Right lobe of liver (tissue), 6 donors: Measurements from ENCODE around the gene GFRA1. TPM values are rescaled to one million over a fixed set of nuclear protein-coding genes. Genes with fewer than 3 reads are reported as not detected.

Source experiments
- ATAC-seq, 4 donors: fragments of 200-7000 bp; cut with Tn5 transposase; one replicate each; pipeline ENCODE4 v1.9.1; 2020; ENCODE audit warnings: mild to moderate bottlenecking in 4 of 4, moderate library complexity in 4 of 4
- DNase-seq, 3 donors: peaks; one replicate each; pipeline ENCODE4 v3.0.0-alpha.2; 2020
- H3K27ac ChIP-seq, 3 donors: fragments of 200-600 bp; one replicate each; pipeline ENCODE4 v1.8.0; 2022
- H3K27me3 ChIP-seq, 2 donors: fragments of 200-600 bp; one replicate each; pipeline ENCODE4 v1.8.0; 2022
- H3K36me3 ChIP-seq, 4 donors: fragments of 200-600 bp; sonication (generic) in 1 of 4; one replicate each; pipeline versions ENCODE4 v1.5.1 to v1.8.0; 2017 to 2022; ENCODE audit warnings: control low read depth in 1 of 4
- H3K4me1 ChIP-seq, 4 donors: fragments of 200-600 bp; sonication (generic) in 1 of 4; one replicate each; pipeline versions ENCODE4 v1.5.1 to v1.8.0; 2017 to 2022; ENCODE audit warnings: control low read depth in 1 of 4
- H3K4me3 ChIP-seq, 3 donors: fragments of 200-600 bp; one replicate each; pipeline ENCODE4 v1.8.0; 2022
- H3K9me3 ChIP-seq, 4 donors: fragments of 200-600 bp; sonication (generic) in 1 of 4; one replicate each; pipeline versions ENCODE4 v1.5.1 to v1.8.0; 2017 to 2022; ENCODE audit warnings: control low read depth in 1 of 4
- POLR2A ChIP-seq: fragments of 450-650 bp; IDR thresholded peaks from one replicate; pipeline ENCODE4 v1.6.1; 2017; ENCODE audit warnings: antibody characterized with exemption, mild to moderate bottlenecking
- WGBS: methylation state at CpG from one replicate; pipeline ENCODE4 v1.1.6; 2018; ENCODE audit warnings: low coverage, low lambda C conversion rate; ENCODE audit not compliant: insufficient coverage; ENCODE audit errors: missing lambda C conversion rate; 5-methylcytosine and 5-hydroxymethylcytosine counted together
- intact Hi-C, 2 donors: fragments of 100-400 bp; cut with DNase I; formaldehyde crosslinking; loops; one replicate each; pipeline versions ENCODE4 v1.11.2 to v1.14.1; 2022
- total RNA-seq, 6 experiments: library from RNA; depleted of rRNA in 2 of 6; stranded (reverse); fragments of >200 nt in 2 of 6; fragmentation: NEBNext Ultra II Directional in 3 of 6; extraction: Animal tissue kit (Norgen Biotek cat#: 25700) in 3 of 6; gene quantifications; one replicate each; pipeline versions ENCODE4 v1.1.0 to v1.2.4, GENCODE V29; 2016 to 2023
- TF ChIP-seq, protein P1 (sequence below), 4 donors: fragments of 200-600 bp in 3 of 4; fragments of 450-650 bp in 1 of 4; IDR thresholded peaks; one replicate each; pipeline versions ENCODE4 v1.5.1 to v1.8.0; 2016 to 2022; ENCODE audit warnings: antibody characterized with exemption in 4 of 4, mild to moderate bottlenecking in 2 of 4
- donor health status: DM: no; HTN: yes; CAD: no.
- donor health status: DM: no; HTN: no; CAD: no.
- donor health status: DM: no; HTN: no; CAD: no.
- donor health status: DM: no; HTN: yes; CAD: no.
- donor health status: DM: no; HTN: yes; CAD: no.

The GFRA1 gene
- total RNA-seq, 6 experiments from 2014 or later = 17.9 to 67.8 (median 42.8) TPM

DNA sequence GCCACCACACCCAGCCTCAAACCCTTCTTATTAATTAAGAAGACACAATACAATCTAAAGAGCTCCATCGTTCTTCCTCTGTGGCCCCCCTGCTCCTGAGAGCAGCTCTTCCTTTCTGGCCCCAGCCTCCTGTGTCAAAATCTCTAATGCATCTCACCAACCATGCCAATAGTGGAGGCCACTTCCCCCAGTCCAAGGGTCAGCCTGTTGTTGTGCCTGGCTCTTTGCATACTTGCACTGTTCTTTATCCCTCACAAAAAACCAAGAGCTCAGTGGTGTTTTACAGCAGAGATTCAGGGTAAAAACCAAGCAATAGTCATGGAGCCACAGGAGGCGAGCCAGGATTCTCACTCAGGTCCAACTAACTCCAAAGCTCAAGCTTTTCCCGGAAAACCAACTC is 190.2 kb downstream of the GFRA1 start:
- peak in 1 of 3 donors; percentile 58 for DNase-seq
- no peaks in the 10 kb centered on the region for H3K36me3 ChIP-seq
- TF ChIP-seq, protein P1, sequence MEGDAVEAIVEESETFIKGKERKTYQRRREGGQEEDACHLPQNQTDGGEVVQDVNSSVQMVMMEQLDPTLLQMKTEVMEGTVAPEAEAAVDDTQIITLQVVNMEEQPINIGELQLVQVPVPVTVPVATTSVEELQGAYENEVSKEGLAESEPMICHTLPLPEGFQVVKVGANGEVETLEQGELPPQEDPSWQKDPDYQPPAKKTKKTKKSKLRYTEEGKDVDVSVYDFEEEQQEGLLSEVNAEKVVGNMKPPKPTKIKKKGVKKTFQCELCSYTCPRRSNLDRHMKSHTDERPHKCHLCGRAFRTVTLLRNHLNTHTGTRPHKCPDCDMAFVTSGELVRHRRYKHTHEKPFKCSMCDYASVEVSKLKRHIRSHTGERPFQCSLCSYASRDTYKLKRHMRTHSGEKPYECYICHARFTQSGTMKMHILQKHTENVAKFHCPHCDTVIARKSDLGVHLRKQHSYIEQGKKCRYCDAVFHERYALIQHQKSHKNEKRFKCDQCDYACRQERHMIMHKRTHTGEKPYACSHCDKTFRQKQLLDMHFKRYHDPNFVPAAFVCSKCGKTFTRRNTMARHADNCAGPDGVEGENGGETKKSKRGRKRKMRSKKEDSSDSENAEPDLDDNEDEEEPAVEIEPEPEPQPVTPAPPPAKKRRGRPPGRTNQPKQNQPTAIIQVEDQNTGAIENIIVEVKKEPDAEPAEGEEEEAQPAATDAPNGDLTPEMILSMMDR (IDR thresholded peaks at IDR 0.05) = no peak
- no peak for TF ChIP-seq POLR2A
- intact Hi-C loops = no loop called here
- peak; percentile 71 to 86 (median 81) for ATAC-seq
- WGBS = 80% methylated on average over 1 of the region's 3 CpGs
- H3K27me3 ChIP-seq = no peaks in the 10 kb centered on the region
- H3K27ac ChIP-seq = no peak overlapping the region
- H3K4me1 ChIP-seq = peaks cover 0 to 13% (median 6%) of the 10 kb centered on the region in 4 donors
- no peaks in the 10 kb centered on the region for H3K9me3 ChIP-seq
- H3K4me3 ChIP-seq = no peak overlapping the region

GRCh38 chr10:116082206-116082605 is 190.8 kb downstream of the GFRA1 start:
- ATAC-seq (peak in 1 of 4 donors; percentile 29), DNase-seq (no peak)
- no peaks in the 10 kb centered on the region for H3K36me3 ChIP-seq
- no peaks in the 10 kb centered on the region for H3K27me3 ChIP-seq
- intact Hi-C loops = no loop called here
- no peaks in the 10 kb centered on the region for H3K9me3 ChIP-seq
- no peak for TF ChIP-seq POLR2A
- TF ChIP-seq, protein P1 (IDR thresholded peaks at IDR 0.05) = no peak
- 54% methylated on average over 2 of the region's 8 CpGs for WGBS
- no peak overlapping the region for H3K4me3 ChIP-seq
- H3K4me1 ChIP-seq = peaks cover 0 to 13% (median 6%) of the 10 kb centered on the region in 4 donors
- H3K27ac ChIP-seq = no peak overlapping the region

DNA sequence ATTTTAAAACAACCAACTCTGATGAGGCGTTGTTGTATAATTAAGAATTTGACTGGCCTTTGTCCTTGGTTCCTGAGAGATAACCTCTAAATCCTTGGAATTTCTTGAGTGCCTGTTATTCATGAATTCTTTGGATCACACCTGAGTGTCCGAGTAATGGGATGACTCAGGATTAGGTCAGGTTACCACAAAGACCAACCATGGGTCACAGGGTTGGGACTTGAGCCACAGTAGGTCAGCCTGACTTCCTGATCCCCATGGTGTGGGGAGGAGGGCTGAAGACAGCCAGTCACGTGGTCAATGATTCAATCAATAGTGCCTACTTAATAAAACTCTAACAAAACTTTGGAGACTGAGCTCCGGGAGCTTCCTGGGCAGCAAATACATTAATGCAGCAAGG is 192.5 kb downstream of the GFRA1 start:
- DNase-seq = no peak
- no peak overlapping the region for H3K27ac ChIP-seq
- peak in 2 of 4 donors; percentile 26 to 90 for ATAC-seq
- no peak overlapping the region for H3K4me3 ChIP-seq
- intact Hi-C loops = no loop called here
- no peaks in the 10 kb centered on the region for H3K27me3 ChIP-seq
- 72% methylated on average over 4 of the region's 4 CpGs for WGBS
- H3K9me3 ChIP-seq = no peaks in the 10 kb centered on the region
- H3K4me1 ChIP-seq = peaks cover 0 to 13% (median 6%) of the 10 kb centered on the region in 4 donors
- no peaks in the 10 kb centered on the region for H3K36me3 ChIP-seq
- no peak for TF ChIP-seq POLR2A
- TF ChIP-seq, protein P1 (IDR thresholded peaks at IDR 0.05) = peak in 1 of 4 donors; percentile 9

DNA sequence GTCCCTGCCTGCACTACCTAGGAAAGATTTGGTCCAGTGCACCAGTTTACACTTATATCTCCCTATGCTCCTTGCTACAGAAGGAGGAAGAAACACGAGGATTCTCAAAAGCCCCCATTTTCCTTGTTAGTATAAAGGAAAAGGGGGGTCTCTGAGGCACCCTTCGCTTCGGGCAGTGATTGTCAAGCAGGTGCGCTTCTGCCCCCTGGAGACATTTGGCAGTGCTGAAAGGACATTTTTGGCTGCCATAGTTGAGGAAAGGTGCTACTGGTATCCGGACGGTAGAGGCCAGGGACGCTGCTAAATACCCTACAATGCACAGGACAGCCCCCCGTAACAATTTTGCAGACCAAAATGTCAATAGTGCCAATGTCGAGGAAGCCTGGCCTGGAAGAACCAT is 193.7 kb downstream of the GFRA1 start:
- Histone ChIP-seq H3K4me1 (peaks cover 0 to 13% (median 6%) of the 10 kb centered on the region in 4 donors), H3K27me3 (no peaks in the 10 kb centered on the region), H3K27ac (no peak overlapping the region), H3K36me3 (no peaks in the 10 kb centered on the region), H3K4me3 (no peak overlapping the region), H3K9me3 (no peaks in the 10 kb centered on the region)
- intact Hi-C loops = no loop called here
- TF ChIP-seq, protein P1 (IDR thresholded peaks at IDR 0.05) = peak in 1 of 4 donors; percentile 9
- TF ChIP-seq POLR2A = no peak
- 84% methylated on average over 4 of the region's 9 CpGs for WGBS
- ATAC-seq = no peak
- no peak for DNase-seq

- Histone ChIP-seq H3K9me3 (no peaks in the 10 kb centered on the region), H3K27ac (no peak overlapping the region), H3K27me3 (no peaks in the 10 kb centered on the region), H3K4me3 (no peak overlapping the region), H3K4me1 (no peaks in the 10 kb centered on the region), H3K36me3 (no peaks in the 10 kb centered on the region)
- no peak for DNase-seq
- TF ChIP-seq, protein P1 (IDR thresholded peaks at IDR 0.05) = no peak
- WGBS = 80% methylated on average over 3 of the region's 3 CpGs
- intact Hi-C loops = no loop called here
- no peak for ATAC-seq
Observed at GRCh38 chr10:116076621-116077020, 196.4 kb downstream of the GFRA1 start.
